Karpas-422 (cell line): ENCODE data around the gene MAGOH. TPM values are rescaled to one million over a fixed set of nuclear protein-coding genes. Genes with fewer than 3 reads are reported as not detected.

Experiments used
- DNase-seq: peaks from one replicate; pipeline ENCODE4 v3.0.0-alpha.2; 2015
- H2AFZ ChIP-seq: fragments of 200-600 bp; sonication (generic); 2 replicates; pipeline ENCODE4 v1.6.1; 2014; ENCODE audit warnings: antibody characterized with exemption, low read length, mixed read lengths
- H3K27ac ChIP-seq: fragments of 200-600 bp; sonication (generic); 2 replicates; pipeline ENCODE4 v1.5.1; 2014; ENCODE audit warnings: mild to moderate bottlenecking, low read length, moderate library complexity
- H3K27me3 ChIP-seq: fragments of 200-600 bp; sonication (generic); 2 replicates; pipeline ENCODE4 v1.6.1; 2014; ENCODE audit warnings: low read length, mixed read lengths
- H3K36me3 ChIP-seq: fragments of 200-600 bp; sonication (generic); 2 replicates; pipeline ENCODE4 v1.6.1; 2014; ENCODE audit warnings: low read length, mixed read lengths; ENCODE audit not compliant: insufficient read depth
- H3K4me1 ChIP-seq: fragments of 200-600 bp; sonication (generic); 2 replicates; pipeline ENCODE4 v1.6.1; 2014; ENCODE audit warnings: mild to moderate bottlenecking, low read length, mixed read lengths
- H3K4me2 ChIP-seq: fragments of 200-600 bp; sonication (generic); 2 replicates; pipeline ENCODE4 v1.6.1; 2014; ENCODE audit warnings: low read length, low read depth, mild to moderate bottlenecking; ENCODE audit not compliant: poor library complexity, severe bottlenecking
- H3K4me3 ChIP-seq: fragments of 200-600 bp; sonication (generic); 2 replicates; pipeline ENCODE4 v1.5.1; 2014; ENCODE audit warnings: mild to moderate bottlenecking, antibody characterized with exemption, low read length, mixed read lengths
- H3K79me2 ChIP-seq: fragments of 200-600 bp; sonication (generic); 2 replicates; pipeline ENCODE4 v1.6.1; 2014; ENCODE audit warnings: mild to moderate bottlenecking, low read length, mixed read lengths
- H3K9ac ChIP-seq: fragments of 200-600 bp; sonication (generic); 2 replicates; pipeline ENCODE4 v1.6.0; 2014; ENCODE audit warnings: low read length
- H3K9me2 ChIP-seq: fragments of 200-600 bp; sonication (generic), shearing (Covaris generic); replicated peaks from 2 replicates; pipeline ENCODE4 v1.6.0; 2014; ENCODE audit warnings: mild to moderate bottlenecking, low read length, moderate library complexity; ENCODE audit not compliant: insufficient read depth
- H3K9me3 ChIP-seq: fragments of 300-700, 200-600 bp; sonication (generic); 2 replicates; pipeline ENCODE4 v1.6.1; 2014; ENCODE audit warnings: low read length, mixed read lengths
- H4K20me1 ChIP-seq: fragments of 200-600 bp; sonication (generic); 2 replicates; pipeline ENCODE4 v1.6.1; 2014; ENCODE audit warnings: mild to moderate bottlenecking, antibody characterized with exemption, low read length, low read depth; ENCODE audit not compliant: insufficient read depth
- total RNA-seq: library from RNA; depleted of rRNA; stranded (reverse); fragments of >200 nt; shearing (Covaris generic); gene quantifications from 2 replicates; pipeline ENCODE4 v1.2.3, GENCODE V29; 2014; ENCODE audit warnings: low replicate concordance

The MAGOH gene
- total RNA-seq, 1 experiment from 2014 or later: 67.1 TPM

- Histone ChIP-seq H3K27me3 (no peaks in the 10 kb centered on the region), H3K36me3 (peaks cover 13% of the 10 kb centered on the region; the same call in 1 of the 2 replicates), H2AFZ (no peak overlapping the region), H3K4me2 (peak overlapping the region; percentile 93), H3K4me1 (peaks cover 25% of the 10 kb centered on the region), H3K9ac (peak overlapping the region; percentile 89), H3K9me2 (no peaks in the 10 kb centered on the region), H3K9me3 (no peaks in the 10 kb centered on the region), H3K79me2 (peaks cover 33% of the 10 kb centered on the region), H4K20me1 (peaks cover 5% of the 10 kb centered on the region; the same call in 1 of the 2 replicates), H3K4me3 (peak overlapping the region; percentile 90), H3K27ac (no peak overlapping the region)
- no peak for DNase-seq
These were observed 680 bp downstream of the MAGOH start for GRCh38 chr1:53237638-53238037.

- peaks cover 25% of the 10 kb centered on the region for H3K4me1 ChIP-seq
- no peak for DNase-seq
- no peak overlapping the region for H2AFZ ChIP-seq
- peak overlapping the region; percentile 86 for H3K4me3 ChIP-seq
- H3K36me3 ChIP-seq: 0 out of 2 replicates have a peak, but pooled peaks cover 5% of the 10 kb centered on the region
- H3K9me3 ChIP-seq: no peaks in the 10 kb centered on the region
- H3K9ac ChIP-seq: peak overlapping the region; percentile 98
- peaks cover 18% of the 10 kb centered on the region for H3K79me2 ChIP-seq
- no peaks in the 10 kb centered on the region for H3K9me2 ChIP-seq
- H4K20me1 ChIP-seq: no peaks in the 10 kb centered on the region
- no peaks in the 10 kb centered on the region for H3K27me3 ChIP-seq
- H3K27ac ChIP-seq: peak overlapping the region; percentile 79; the same call in 1 of the 2 replicates
- peak overlapping the region; percentile 100 for H3K4me2 ChIP-seq
These were observed 17.4 kb downstream of the MAGOH start for GRCh38 chr1:53220962-53221286.

GRCh38 chr1:53220171-53220961 lies 18.0 kb downstream of the MAGOH start, which contains the start of gene CZIB:
TSS of gene CZIB (minus strand) at chr1:53220634. CDS start at chr1:53220575, 59 bp downstream.
- Histone ChIP-seq H3K4me3 (peak within 1 kb of the TSS; percentile 86), H3K27me3 (no peaks in the 10 kb centered on the region)

GRCh38 chr1:53219711-53220110 lies 18.6 kb downstream of the MAGOH start:
- Histone ChIP-seq H4K20me1 (no peaks in the 10 kb centered on the region), H3K4me3 (peak overlapping the region; percentile 86), H3K36me3 (peaks cover 7% of the 10 kb centered on the region; the same call in 1 of the 2 replicates), H3K27ac (peak overlapping the region; percentile 79), H3K27me3 (no peaks in the 10 kb centered on the region), H3K9me2 (no peaks in the 10 kb centered on the region), H3K9ac (peak overlapping the region; percentile 98), H2AFZ (peak overlapping the region; percentile 89), H3K4me1 (peaks cover 25% of the 10 kb centered on the region), H3K79me2 (peaks cover 18% of the 10 kb centered on the region), H3K9me3 (no peaks in the 10 kb centered on the region), H3K4me2 (peak overlapping the region; percentile 100)
- DNase-seq: no peak

More at GRCh38 chr1:53220171-53220961, 18.0 kb downstream of the MAGOH start, which contains the start of gene CZIB:
- peaks cover 25% of the 10 kb centered on the region for H3K4me1 ChIP-seq
- H3K4me2 ChIP-seq: peak within 1 kb of the TSS; percentile 100
- peak within 1 kb of the TSS; percentile 98 for H3K9ac ChIP-seq
- H3K36me3 ChIP-seq: 0 out of 2 replicates have a peak, but pooled peaks cover 5% of the 10 kb centered on the region
- H3K9me3 ChIP-seq: no peaks in the 10 kb centered on the region
- H3K9me2 ChIP-seq: no peaks in the 10 kb centered on the region
- H2AFZ ChIP-seq: peak within 1 kb of the TSS; percentile 89
- H4K20me1 ChIP-seq: no peaks in the 10 kb centered on the region
- peak; percentile 97 for DNase-seq
- H3K79me2 ChIP-seq: peaks cover 18% of the 10 kb centered on the region
- peak within 1 kb of the TSS; percentile 79 for H3K27ac ChIP-seq

- Histone ChIP-seq H3K27me3 (no peaks in the 10 kb centered on the region), H3K4me2 (no peak overlapping the region), H3K27ac (no peak overlapping the region)
These were observed 20.1 kb downstream of the MAGOH start for GRCh38 chr1:53218201-53218600.

GRCh38 chr1:53214376-53214940 lies 23.9 kb downstream of the MAGOH start:
- DNase-seq: no peak

More at GRCh38 chr1:53218201-53218600, 20.1 kb downstream of the MAGOH start:
- no peak overlapping the region for H3K4me3 ChIP-seq
- H4K20me1 ChIP-seq: no peaks in the 10 kb centered on the region
- peaks cover 14% of the 10 kb centered on the region; the same call in 1 of the 2 replicates for H3K36me3 ChIP-seq
- H3K9me2 ChIP-seq: no peaks in the 10 kb centered on the region
- H2AFZ ChIP-seq: no peak overlapping the region
- no peak overlapping the region for H3K9ac ChIP-seq
- H3K9me3 ChIP-seq: no peaks in the 10 kb centered on the region
- peaks cover 18% of the 10 kb centered on the region for H3K79me2 ChIP-seq
- H3K4me1 ChIP-seq: peaks cover 25% of the 10 kb centered on the region
- DNase-seq: no peak

GRCh38 chr1:53210954-53211353 lies 27.4 kb downstream of the MAGOH start:
- Histone ChIP-seq H3K36me3 (peaks cover 53% of the 10 kb centered on the region), H3K4me3 (no peak overlapping the region), H3K9ac (no peak overlapping the region), H3K27ac (no peak overlapping the region), H4K20me1 (no peaks in the 10 kb centered on the region), H3K27me3 (no peaks in the 10 kb centered on the region), H3K9me2 (no peaks in the 10 kb centered on the region), H3K4me2 (no peak overlapping the region), H3K9me3 (peaks cover 7% of the 10 kb centered on the region), H3K4me1 (no peaks in the 10 kb centered on the region), H3K79me2 (peaks cover 8% of the 10 kb centered on the region), H2AFZ (no peak overlapping the region)
- no peak for DNase-seq

More at GRCh38 chr1:53214376-53214940, 23.9 kb downstream of the MAGOH start:
- no peaks in the 10 kb centered on the region for H3K9me3 ChIP-seq
- H3K4me2 ChIP-seq: no peak overlapping the region
- no peaks in the 10 kb centered on the region for H3K9me2 ChIP-seq
- no peaks in the 10 kb centered on the region for H3K27me3 ChIP-seq
- no peak overlapping the region for H3K27ac ChIP-seq
- no peak overlapping the region for H3K9ac ChIP-seq
- peaks cover 13% of the 10 kb centered on the region for H3K4me1 ChIP-seq
- no peaks in the 10 kb centered on the region for H4K20me1 ChIP-seq
- H3K79me2 ChIP-seq: peaks cover 12% of the 10 kb centered on the region
- H3K4me3 ChIP-seq: no peak overlapping the region
- no peak overlapping the region for H2AFZ ChIP-seq
- peaks cover 27% of the 10 kb centered on the region; the same call in 1 of the 2 replicates for H3K36me3 ChIP-seq

GRCh38 chr1:53210352-53210751 lies 28.0 kb downstream of the MAGOH start:
- no peak overlapping the region for H3K4me3 ChIP-seq
- no peaks in the 10 kb centered on the region for H3K27me3 ChIP-seq
- H3K4me2 ChIP-seq: no peak overlapping the region
- H3K9me2 ChIP-seq: no peaks in the 10 kb centered on the region
- no peak overlapping the region for H2AFZ ChIP-seq
- no peak for DNase-seq
- peaks cover 11% of the 10 kb centered on the region for H3K79me2 ChIP-seq
- H3K27ac ChIP-seq: no peak overlapping the region
- no peaks in the 10 kb centered on the region for H4K20me1 ChIP-seq
- H3K9me3 ChIP-seq: peaks cover 7% of the 10 kb centered on the region
- no peak overlapping the region for H3K9ac ChIP-seq
- no peaks in the 10 kb centered on the region for H3K4me1 ChIP-seq
- H3K36me3 ChIP-seq: peaks cover 58% of the 10 kb centered on the region
